ENCODE results near the gene TLR10. TPM values are rescaled to one million over a fixed set of nuclear protein-coding genes. Genes with fewer than 3 reads are reported as not detected.
"Not testable (repeated sequence)": the region's sequence is repeated elsewhere in the genome, so short reads cannot be mapped to it uniquely, and the experiment has no call there.

The TLR10 gene
- not detected in 2 replicates for polyA plus RNA-seq (2014; cell fraction: cytosol; rRNA removed)
- not detected in 2 replicates for polyA plus RNA-seq (2014; cell fraction: nucleus; rRNA removed)

GRCh38 chr4:38782452-38783108, at the start of gene TLR10:
TLR10 (minus strand) TSS chr4:38782990; CDS start chr4:38775590, 7,400 bp downstream.
- peak; percentile 41 for DNase-seq (ENCODE audit: low spot score)

GRCh38 chr4:38832206-38832605, 49.4 kb upstream of the TLR10 start:
- DNase-seq (ENCODE audit: low spot score) = no peak

- DNase-seq (ENCODE audit: low spot score) = no peak
Observed at GRCh38 chr4:38831653-38832052, 48.9 kb upstream of the TLR10 start.

- no peak for DNase-seq (ENCODE audit: low spot score)
Observed at GRCh38 chr4:38829237-38829636, 46.4 kb upstream of the TLR10 start.

GRCh38 chr4:38823766-38824165, 41.0 kb upstream of the TLR10 start:
- no peak for DNase-seq (ENCODE audit: low spot score)

- DNase-seq (ENCODE audit: low spot score) = no peak
Observed at GRCh38 chr4:38822748-38823303, 40.0 kb upstream of the TLR10 start.

- DNase-seq (ENCODE audit: low spot score) = no peak
Observed at GRCh38 chr4:38821739-38822138, 38.9 kb upstream of the TLR10 start.

GRCh38 chr4:38820329-38821061, 37.7 kb upstream of the TLR10 start:
- DNase-seq (ENCODE audit: low spot score) = no peak

- no peak for DNase-seq (ENCODE audit: low spot score)
Observed at GRCh38 chr4:38819569-38819968, 36.8 kb upstream of the TLR10 start.

GRCh38 chr4:38818441-38818976, 35.7 kb upstream of the TLR10 start:
- DNase-seq (ENCODE audit: low spot score) = no peak

- no peak for DNase-seq (ENCODE audit: low spot score)
Observed at GRCh38 chr4:38815885-38816782, 33.3 kb upstream of the TLR10 start.

- no peak for DNase-seq (ENCODE audit: low spot score)
Observed at GRCh38 chr4:38814386-38814785, 31.6 kb upstream of the TLR10 start.

- DNase-seq (ENCODE audit: low spot score) = no peak
Observed at GRCh38 chr4:38811297-38811696, 28.5 kb upstream of the TLR10 start.

GRCh38 chr4:38807462-38807861, 24.7 kb upstream of the TLR10 start:
- not testable (repeated sequence) for DNase-seq (ENCODE audit: low spot score)

GRCh38 chr4:38806251-38806650, 23.5 kb upstream of the TLR10 start:
- DNase-seq (ENCODE audit: low spot score) = not testable (repeated sequence)

- DNase-seq (ENCODE audit: low spot score) = no peak
Observed at GRCh38 chr4:38805530-38806145, 22.8 kb upstream of the TLR10 start.

GRCh38 chr4:38804654-38805295, 22.0 kb upstream of the TLR10 start, which contains the start of gene TLR1:
TLR1 (minus strand) TSS chr4:38804791; CDS start chr4:38798831, 5,960 bp downstream.
- peak; percentile 13 for DNase-seq (ENCODE audit: low spot score)

- no peak for DNase-seq (ENCODE audit: low spot score)
Observed at GRCh38 chr4:38803833-38804653, 21.3 kb upstream of the TLR10 start.
